Transverse colon (tissue), 3 donors: ENCODE results near the gene EYA2.

Source experiments
- CTCF ChIP-seq, 5 experiments: fragments of 200-600 bp in 3 of 5; fragments of 450-650 bp in 2 of 5; sonication (generic) in 3 of 5; IDR thresholded peaks; 1 replicate in 2 of 5; 2 replicates in 3 of 5; pipeline ENCODE4 v1.5.1; 2016 to 2017; ENCODE audit warnings: antibody characterized with exemption in 5 of 5, inconsistent platforms in 3 of 5, mild to moderate bottlenecking in 2 of 5, moderate library complexity in 1 of 5
- EP300 ChIP-seq: sonication (generic); formaldehyde crosslinking; IDR thresholded peaks from one replicate; pipeline ENCODE4 v1.6.1; 2017; ENCODE audit warnings: antibody characterized with exemption, low read depth
- POLR2A ChIP-seq: fragments of 450-650 bp; IDR thresholded peaks from one replicate; pipeline ENCODE4 v1.6.1; 2016; ENCODE audit warnings: antibody characterized with exemption, mild to moderate bottlenecking, moderate library complexity

GRCh38 chr20:46946181-46946624 lies 51.6 kb downstream of the EYA2 start:
- no peak for TF ChIP-seq CTCF (IDR thresholded peaks at IDR 0.05)
- TF ChIP-seq EP300 = no peak
- TF ChIP-seq POLR2A = no peak
